CD14-positive monocyte (primary cell): ENCODE measurements around the gene FRMPD2. TPM values are rescaled to one million over a fixed set of nuclear protein-coding genes. Genes with fewer than 3 reads are reported as not detected.

Source experiments
- DNase-seq, 3 donors: peaks; one replicate each; pipeline ENCODE4 v3.0.0-alpha.2; 2011 to 2022
- H2AFZ ChIP-seq: 2 replicates; pipeline ENCODE4 v1.6.0; 2012; ENCODE audit warnings: mild to moderate bottlenecking, low read depth, low read length, inconsistent platforms; ENCODE audit not compliant: insufficient read depth, poor library complexity, severe bottlenecking
- H3K27ac ChIP-seq, 2 donors: 1 replicate in 1 of 2; 2 replicates in 1 of 2; pipeline ENCODE4 v1.5.1; 2012 to 2013; ENCODE audit warnings: low read length in 2 of 2, control low read depth in 1 of 2, inconsistent platforms in 1 of 2, low read depth in 1 of 2, mild to moderate bottlenecking in 1 of 2
- H3K27me3 ChIP-seq, 2 donors: one replicate each; pipeline versions ENCODE4 v1.6.0 to v1.6.1; 2011 to 2013; ENCODE audit warnings: low read length in 2 of 2; ENCODE audit not compliant: control insufficient read depth in 2 of 2, insufficient read depth in 2 of 2
- H3K36me3 ChIP-seq, 2 donors: replicated peaks in 1 of 2; 1 replicate in 1 of 2; 2 replicates in 1 of 2; pipeline versions ENCODE4 v1.5.1 to v1.6.1; 2012 to 2013; ENCODE audit warnings: low read length in 2 of 2, control low read depth in 1 of 2, inconsistent platforms in 1 of 2, mild to moderate bottlenecking in 1 of 2; ENCODE audit not compliant: insufficient read depth in 2 of 2, control insufficient read depth in 1 of 2
- H3K4me1 ChIP-seq, 2 donors: 1 replicate in 1 of 2; 2 replicates in 1 of 2; pipeline versions ENCODE4 v1.5.1 to v1.6.1; 2012 to 2013; ENCODE audit warnings: low read length in 2 of 2, control low read depth in 1 of 2, inconsistent platforms in 1 of 2, mild to moderate bottlenecking in 1 of 2, moderate library complexity in 1 of 2; ENCODE audit not compliant: insufficient read depth in 2 of 2, control insufficient read depth in 1 of 2
- H3K4me2 ChIP-seq: replicated peaks from 2 replicates; pipeline ENCODE3; 2012; ENCODE audit warnings: low read length, moderate library complexity, mild to moderate bottlenecking; ENCODE audit not compliant: poor library complexity, severe bottlenecking; ENCODE audit errors: extremely low read depth
- H3K4me3 ChIP-seq, 3 experiments: fragments of 200-600 bp in 1 of 3; sonication (generic) in 1 of 3; replicated peaks in 1 of 3; 1 replicate in 2 of 3; 2 replicates in 1 of 3; pipeline ENCODE4 v1.5.1; 2011 to 2013; ENCODE audit warnings: low read length in 3 of 3, mild to moderate bottlenecking in 3 of 3, control low read depth in 2 of 3, low read depth in 2 of 3, inconsistent platforms in 1 of 3, moderate library complexity in 1 of 3
- H3K79me2 ChIP-seq: 2 replicates; pipeline ENCODE4 v1.6.0; 2012; ENCODE audit warnings: mild to moderate bottlenecking, control low read depth, inconsistent platforms, low read length, moderate library complexity; ENCODE audit not compliant: insufficient read depth
- H3K9ac ChIP-seq: 2 replicates; pipeline ENCODE4 v1.6.0; 2017; ENCODE audit warnings: low read length, mild to moderate bottlenecking; ENCODE audit not compliant: insufficient read depth, poor library complexity, severe bottlenecking
- H3K9me3 ChIP-seq, 2 donors: replicated peaks in 1 of 2; 1 replicate in 1 of 2; 2 replicates in 1 of 2; pipeline versions ENCODE4 v1.5.1 to v1.6.1; 2012 to 2013; ENCODE audit warnings: low read length in 2 of 2, control low read depth in 1 of 2; ENCODE audit not compliant: control insufficient read depth in 1 of 2, insufficient read depth in 1 of 2
- H4K20me1 ChIP-seq: 2 replicates; pipeline ENCODE4 v1.6.0; 2012; ENCODE audit warnings: mild to moderate bottlenecking, low read length, control low read depth, moderate library complexity; ENCODE audit not compliant: insufficient read depth
- H3K27ac Mint-ChIP-seq, 7 donors: one replicate each; pipeline ENCODE4 v1.8.0; 2020; ENCODE audit warnings: mild to moderate bottlenecking in 7 of 7, mixed read lengths in 7 of 7, moderate library complexity in 6 of 7, inconsistent platforms in 2 of 7
- H3K27me3 Mint-ChIP-seq, 3 donors: one replicate each; pipeline ENCODE4 v1.8.0; 2021 to 2022; ENCODE audit warnings: low read depth in 3 of 3, mild to moderate bottlenecking in 3 of 3, mixed read lengths in 3 of 3, moderate library complexity in 3 of 3, inconsistent platforms in 1 of 3
- H3K36me3 Mint-ChIP-seq, 2 donors: one replicate each; pipeline ENCODE4 v1.8.0; 2020; ENCODE audit warnings: mixed read lengths in 2 of 2, inconsistent platforms in 1 of 2, mild to moderate bottlenecking in 1 of 2
- H3K4me1 Mint-ChIP-seq: one replicate; pipeline ENCODE4 v1.8.0; 2020; ENCODE audit warnings: mild to moderate bottlenecking, mixed read lengths
- H3K4me3 Mint-ChIP-seq, 2 donors: one replicate each; pipeline ENCODE4 v1.8.0; 2020; ENCODE audit warnings: mild to moderate bottlenecking in 2 of 2, mixed read lengths in 2 of 2, moderate library complexity in 1 of 2
- H3K9me3 Mint-ChIP-seq, 7 donors: one replicate each; pipeline ENCODE4 v1.8.0; 2020 to 2022; ENCODE audit warnings: mixed read lengths in 7 of 7, mild to moderate bottlenecking in 6 of 7, moderate library complexity in 6 of 7, inconsistent platforms in 2 of 7
- WGBS: methylation state at CpG from one replicate; pipeline ENCODE4 v1.1.5; 2013; ENCODE audit warnings: missing lambda C conversion rate; ENCODE audit not compliant: insufficient coverage; 5-methylcytosine and 5-hydroxymethylcytosine counted together
- intact Hi-C, 2 donors: fragments of 100-400 bp; cut with micrococcal nuclease; formaldehyde crosslinking; loops; one replicate each; pipeline versions ENCODE4 v1.15.0 to v1.15.1; 2023
- polyA plus RNA-seq, 3 donors: library from polyadenylated mRNA; depleted of rRNA in 1 of 3; unstranded in 2 of 3; stranded (reverse) in 1 of 3; fragments of 300-500 nt in 2 of 3; fragments of >200 nt in 1 of 3; fragmentation: Illumina TruSeq in 2 of 3; gene quantifications; 1 replicate in 2 of 3; 2 replicates in 1 of 3; pipeline ENCODE4 v1.2.3, GENCODE V29; 2012 to 2021
- TF ChIP-seq, protein P1 (sequence below): fragments of 200-600 bp; IDR thresholded peaks from one replicate; pipeline ENCODE4 v1.8.0; 2022; ENCODE audit warnings: antibody characterized with exemption, mild to moderate bottlenecking

FRMPD2 gene
- polyA plus RNA-seq, 3 donors = not detected

DNA sequence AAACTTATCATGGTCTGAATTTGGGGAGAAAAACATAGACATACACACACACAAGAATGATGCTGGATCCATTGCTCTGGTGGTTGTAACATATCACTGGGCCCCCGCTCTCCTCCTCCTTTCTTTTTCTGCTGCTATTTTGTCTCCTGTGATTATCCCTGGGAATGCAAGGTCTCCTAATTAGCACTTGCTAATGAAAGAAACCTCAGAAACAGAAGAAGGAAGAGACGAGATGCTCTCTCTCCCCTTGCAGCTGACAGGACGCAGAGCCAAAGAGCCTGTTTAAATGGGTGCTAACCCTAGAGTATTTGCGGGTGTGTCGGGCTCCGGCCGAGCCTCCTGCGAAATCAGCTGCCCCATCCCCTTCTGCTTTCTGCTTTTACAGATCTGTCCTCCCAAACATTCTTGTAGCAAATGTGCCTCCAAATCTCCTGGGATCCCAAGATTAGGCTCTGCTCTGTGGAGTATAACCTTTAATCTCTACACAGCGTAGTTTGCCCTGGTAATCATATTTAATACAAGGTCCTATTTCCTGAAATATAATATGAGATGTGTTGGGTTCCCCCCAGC lies 81.5 kb downstream of the FRMPD2 start:
- no peaks in the 10 kb centered on the region for H3K4me1 Mint-ChIP-seq
- H3K27me3 Mint-ChIP-seq = peaks cover 0 to 3% (median 0%) of the 10 kb centered on the region in 3 donors
- H3K4me2 ChIP-seq = no peak overlapping the region
- intact Hi-C loops = no loop called here
- no peaks in the 10 kb centered on the region for H4K20me1 ChIP-seq
- H3K36me3 Mint-ChIP-seq = no peaks in the 10 kb centered on the region
- no peaks in the 10 kb centered on the region for H3K9me3 ChIP-seq
- no peaks in the 10 kb centered on the region for H3K36me3 ChIP-seq
- no peaks in the 10 kb centered on the region for H3K79me2 ChIP-seq
- H3K27ac ChIP-seq = no peak overlapping the region
- no peak overlapping the region for H3K27ac Mint-ChIP-seq
- H3K27me3 ChIP-seq = no peaks in the 10 kb centered on the region
- no peak overlapping the region for H3K4me3 Mint-ChIP-seq
- DNase-seq = no peak
- WGBS = 100% methylated on average over 6 of the region's 9 CpGs
- H3K9me3 Mint-ChIP-seq = peaks cover 0 to 2% (median 0%) of the 10 kb centered on the region in 7 donors
- no peak overlapping the region for H3K4me3 ChIP-seq
- no peak overlapping the region for H3K9ac ChIP-seq
- no peak overlapping the region for H2AFZ ChIP-seq
- TF ChIP-seq, protein P1, sequence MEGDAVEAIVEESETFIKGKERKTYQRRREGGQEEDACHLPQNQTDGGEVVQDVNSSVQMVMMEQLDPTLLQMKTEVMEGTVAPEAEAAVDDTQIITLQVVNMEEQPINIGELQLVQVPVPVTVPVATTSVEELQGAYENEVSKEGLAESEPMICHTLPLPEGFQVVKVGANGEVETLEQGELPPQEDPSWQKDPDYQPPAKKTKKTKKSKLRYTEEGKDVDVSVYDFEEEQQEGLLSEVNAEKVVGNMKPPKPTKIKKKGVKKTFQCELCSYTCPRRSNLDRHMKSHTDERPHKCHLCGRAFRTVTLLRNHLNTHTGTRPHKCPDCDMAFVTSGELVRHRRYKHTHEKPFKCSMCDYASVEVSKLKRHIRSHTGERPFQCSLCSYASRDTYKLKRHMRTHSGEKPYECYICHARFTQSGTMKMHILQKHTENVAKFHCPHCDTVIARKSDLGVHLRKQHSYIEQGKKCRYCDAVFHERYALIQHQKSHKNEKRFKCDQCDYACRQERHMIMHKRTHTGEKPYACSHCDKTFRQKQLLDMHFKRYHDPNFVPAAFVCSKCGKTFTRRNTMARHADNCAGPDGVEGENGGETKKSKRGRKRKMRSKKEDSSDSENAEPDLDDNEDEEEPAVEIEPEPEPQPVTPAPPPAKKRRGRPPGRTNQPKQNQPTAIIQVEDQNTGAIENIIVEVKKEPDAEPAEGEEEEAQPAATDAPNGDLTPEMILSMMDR = no peak
- no peaks in the 10 kb centered on the region for H3K4me1 ChIP-seq

DNA sequence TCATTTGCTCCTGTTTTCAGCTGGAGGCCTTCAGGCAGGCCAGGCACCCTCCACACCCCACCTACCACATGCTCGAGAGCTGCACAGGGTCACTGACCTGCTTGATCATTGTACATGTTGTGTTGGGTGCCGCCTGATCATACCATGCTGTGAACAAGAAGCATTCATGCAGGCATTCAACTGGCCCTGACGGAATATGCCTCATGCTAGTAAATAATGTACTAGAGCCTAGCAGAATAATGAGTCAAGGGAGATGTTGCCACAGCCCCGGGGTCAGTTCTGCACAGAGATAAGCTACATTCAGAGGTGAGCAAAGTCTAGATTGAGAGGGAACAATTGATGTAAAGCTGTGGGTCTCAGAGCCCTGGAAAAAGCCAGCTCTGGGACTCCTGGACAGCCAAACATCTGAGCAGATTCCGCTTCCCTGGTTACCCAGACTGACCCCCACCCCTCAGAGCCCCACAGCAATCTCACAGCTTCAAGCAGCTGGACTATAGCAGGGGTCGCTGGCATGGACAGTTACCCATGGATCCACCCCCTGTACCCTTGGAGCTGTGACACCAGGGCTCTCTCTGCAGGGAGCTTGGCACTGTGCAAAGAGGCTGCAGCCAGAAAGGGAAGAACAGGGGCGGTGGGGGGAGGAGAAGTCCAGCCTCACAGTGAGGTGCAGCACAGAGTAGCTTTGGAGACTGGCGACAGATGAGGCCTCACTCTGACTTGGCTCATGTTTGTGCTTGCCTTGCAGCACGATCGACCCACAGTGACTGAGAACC lies 86.6 kb downstream of the FRMPD2 start:
- H3K9ac ChIP-seq = no peak overlapping the region
- no peaks in the 10 kb centered on the region for H3K27me3 ChIP-seq
- H2AFZ ChIP-seq = no peak overlapping the region
- H3K4me2 ChIP-seq = no peak overlapping the region
- H3K4me3 ChIP-seq = no peak overlapping the region
- TF ChIP-seq, protein P1 = no peak
- peaks cover 0 to 2% (median 0%) of the 10 kb centered on the region in 7 donors for H3K9me3 Mint-ChIP-seq
- no peaks in the 10 kb centered on the region for H3K4me1 ChIP-seq
- no peak overlapping the region for H3K27ac ChIP-seq
- no peak overlapping the region for H3K4me3 Mint-ChIP-seq
- DNase-seq = no peak
- H3K27me3 Mint-ChIP-seq = peaks cover 1 to 3% (median 2%) of the 10 kb centered on the region in 3 donors
- WGBS = 90% methylated on average over 6 of the region's 10 CpGs
- H3K36me3 ChIP-seq = no peaks in the 10 kb centered on the region
- no peaks in the 10 kb centered on the region for H3K9me3 ChIP-seq
- H3K36me3 Mint-ChIP-seq = no peaks in the 10 kb centered on the region
- no peaks in the 10 kb centered on the region for H3K4me1 Mint-ChIP-seq
- no peaks in the 10 kb centered on the region for H3K79me2 ChIP-seq
- intact Hi-C loops = no loop called here
- no peaks in the 10 kb centered on the region for H4K20me1 ChIP-seq
- H3K27ac Mint-ChIP-seq = no peak overlapping the region
